Measurements from ENCODE around the gene CCDC24. TPM values are rescaled to one million over a fixed set of nuclear protein-coding genes. Genes with fewer than 3 reads are reported as not detected.

The CCDC24 gene
- total RNA-seq (2012; rRNA removed) (1.4 and 1.7 TPM in 2 replicates), polyA plus RNA-seq (2012; rRNA removed) (4.3 and 4.6 TPM in 2 replicates), Bru-seq, nascent RNA (percentile 42 among the genes with signal in this experiment), BruChase-seq, experiment 1, labeled RNA remaining after a 6-hour chase (percentile 39 among the genes with signal in this experiment), BruChase-seq, experiment 2, labeled RNA remaining after a 2-hour chase (percentile 40 among the genes with signal in this experiment)
- polyA plus RNA-seq (2012; cell fraction: cytosol; rRNA removed) = 4.3 and 4.7 TPM in 2 replicates
- polyA plus RNA-seq (2012; cell fraction: nucleus; rRNA removed; ENCODE audit: low replicate concordance) = 11.7 and 31.3 TPM in 2 replicates
- long read RNA-seq, partial matches to known transcripts = 1 of 7 reads
- long read RNA-seq, other reads (novel, unspliced or antisense) = 6 of 7 reads

DNA sequence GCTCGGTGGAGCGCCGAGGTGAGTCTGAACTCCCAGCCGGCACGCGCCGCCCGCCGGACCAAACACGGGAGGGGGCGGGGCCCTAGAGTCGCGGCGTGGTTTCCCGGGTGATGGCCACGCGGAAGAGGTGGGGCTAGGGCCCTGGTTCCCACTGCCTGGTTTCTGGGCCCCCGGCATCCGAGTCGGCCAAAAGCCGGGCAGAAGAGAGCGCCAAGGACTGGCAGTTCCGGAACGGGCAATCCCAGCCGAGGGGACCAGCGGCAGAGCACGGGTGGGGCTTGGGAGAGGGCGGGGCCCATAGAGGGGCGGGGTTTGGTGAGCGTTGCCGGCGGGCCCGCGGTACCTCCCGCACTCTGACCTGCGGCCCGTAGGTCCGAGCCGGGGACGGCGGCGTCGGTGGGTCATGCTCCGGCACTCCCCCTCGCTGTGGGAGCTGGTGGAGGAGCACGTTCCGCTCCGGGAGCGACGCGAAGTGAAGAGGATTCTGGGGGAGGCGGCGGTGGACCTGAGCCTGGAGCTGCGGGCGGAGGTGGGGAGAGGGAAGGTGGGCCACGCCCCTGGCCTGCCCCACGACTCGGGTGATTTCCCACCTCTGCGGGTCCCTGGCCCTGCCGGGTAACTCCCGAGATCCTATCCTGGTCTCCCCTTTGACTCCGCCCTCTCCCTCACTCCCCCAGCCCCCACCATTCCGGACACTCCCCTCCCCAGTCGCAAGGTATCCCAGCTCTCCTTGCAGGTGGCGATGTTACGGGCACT lies at the start of gene CCDC24:
Gene CCDC24 (plus strand): TSS at position 124 of the 756 bp plus-strand sequence. CDS start 280 bp downstream, at position 404.
- WGBS, 2 experiments (ENCODE audit: extremely low coverage in 2 of 2, insufficient read length in 1 of 2) = 0% methylated on average over 39 of the region's 66 CpGs; no CpG with 5 or more reads in 1 of the 2 experiments
- Histone ChIP-seq H3K9ac (ENCODE audit: low read depth, low read length) (peak within 1 kb of the TSS; percentile 64), H4K5ac (ENCODE audit: low read depth, low read length) (no peak within 1 kb of the TSS; the same call in 1 of the 2 replicates), H3K56ac (ENCODE audit: extremely low read depth, insufficient read depth, low read length) (no peak within 1 kb of the TSS), H4K8ac (ENCODE audit: low read depth in 2 of 2, low read length in 2 of 2) (peak within 1 kb of the TSS; percentile 85 to 90; a peak in 3 of 4 replicates), H3K9me3 (ENCODE audit: control insufficient read depth, insufficient read depth, low read length) (no peaks in the 10 kb centered on the region), H2BK20ac (ENCODE audit: low read depth, low read length) (no peak within 1 kb of the TSS), H2BK5ac (ENCODE audit: low read depth, low read length, poor library complexity, severe bottlenecking) (no peak within 1 kb of the TSS), H3K4ac (ENCODE audit: low read depth, low read length) (peak within 1 kb of the TSS; percentile 54), H2BK120ac (ENCODE audit: low read depth, low read length) (no peak within 1 kb of the TSS), H4K20me1 (ENCODE audit: insufficient read depth, low read length) (peaks cover 9% of the 10 kb centered on the region; the same call in 1 of the 2 replicates), H2AK5ac (ENCODE audit: low read depth, low read length) (peak within 1 kb of the TSS; percentile 1; the same call in 1 of the 2 replicates), H2AFZ (replicated peaks; ENCODE audit: low read length, poor library complexity) (peak within 1 kb of the TSS; percentile 97), H2BK15ac (ENCODE audit: low read depth, low read length) (no peak within 1 kb of the TSS), H4K91ac (ENCODE audit: insufficient read depth, low read depth, low read length) (peak within 1 kb of the TSS; percentile 51), H3K9me1 (ENCODE audit: insufficient read depth, low read length) (peaks cover 5% of the 10 kb centered on the region), H3K18ac (ENCODE audit: low read depth, low read length) (no peak within 1 kb of the TSS), H2AK9ac (replicated peaks; ENCODE audit: low read depth, low read length, poor library complexity) (peak within 1 kb of the TSS; percentile 87), H3K14ac (replicated peaks; ENCODE audit: low read depth, low read length) (peak within 1 kb of the TSS; percentile 60; the same call in 1 of the 2 replicates), H3K4me1 (ENCODE audit: control insufficient read depth, insufficient read depth, low read length) (peaks cover 11% of the 10 kb centered on the region), H3K36me3 (ENCODE audit: control insufficient read depth, insufficient read depth, low read length) (no peaks in the 10 kb centered on the region), H3K4me2 (ENCODE audit: low read depth, low read length) (peak within 1 kb of the TSS; percentile 81), H3K4me3 (ENCODE audit: insufficient read depth, low read depth, low read length) (peak within 1 kb of the TSS; percentile 75), H3K23ac (ENCODE audit: low read depth, low read length) (no peak within 1 kb of the TSS; the same call in 1 of the 2 replicates), H3K79me1 (ENCODE audit: low read depth in 1 of 2, low read length in 2 of 2) (no peaks in the 10 kb centered on the region), H3K27me3 (ENCODE audit: control insufficient read depth, insufficient read depth, low read length) (no peaks in the 10 kb centered on the region), H3K27ac (ENCODE audit: insufficient read depth, low read length) (peak within 1 kb of the TSS; percentile 13; the same call in 1 of the 2 replicates)
- peak; percentile 86 for ATAC-seq (ENCODE audit: low read depth)
- CTCF ChIA-PET = interaction anchor here (0.7 to 1.3 kb wide), 2 partner anchors 14 to 56 kb away, joined by 3 to 4 read pairs; no protein-coding TSS in a partner anchor
- dilution Hi-C loops (cut with HindIII; ENCODE audit: low sequenced_read_pairs, unreplicated experiment) = no loop called here
- TF ChIP-seq MAZ (IDR thresholded peaks at IDR 0.05; ENCODE audit: borderline replicate concordance, low read depth, low read length) (peak; percentile 74; the same call in 1 of the 2 replicates), MXI1 (IDR thresholded peaks at IDR 0.05; ENCODE audit: borderline replicate concordance, low read depth, low read length) (peak; percentile 97), POLR2A (IDR thresholded peaks at IDR 0.05; ENCODE audit: low read depth, low read length) (no peak), SMC3 (IDR thresholded peaks at IDR 0.05; ENCODE audit: low read depth, low read length) (no peak), BHLHE40 (IDR thresholded peaks at IDR 0.05; ENCODE audit: low read depth, low read length) (peak; percentile 92)
- TF ChIP-seq, protein P1, sequence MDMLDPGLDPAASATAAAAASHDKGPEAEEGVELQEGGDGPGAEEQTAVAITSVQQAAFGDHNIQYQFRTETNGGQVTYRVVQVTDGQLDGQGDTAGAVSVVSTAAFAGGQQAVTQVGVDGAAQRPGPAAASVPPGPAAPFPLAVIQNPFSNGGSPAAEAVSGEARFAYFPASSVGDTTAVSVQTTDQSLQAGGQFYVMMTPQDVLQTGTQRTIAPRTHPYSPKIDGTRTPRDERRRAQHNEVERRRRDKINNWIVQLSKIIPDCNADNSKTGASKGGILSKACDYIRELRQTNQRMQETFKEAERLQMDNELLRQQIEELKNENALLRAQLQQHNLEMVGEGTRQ (IDR thresholded peaks at IDR 0.05; ENCODE audit: low read depth, low read length) = peak; percentile 50; the same call in 1 of the 2 replicates
- intact Hi-C loops (cut with micrococcal nuclease) = no loop called here
- BruUV-seq (replicated peaks) = no TSS peak
- DNase-seq = peak; percentile 67
- POLR2A ChIA-PET (ENCODE audit: unreplicated experiment) = interaction anchor here (0.6 kb wide), 1 partner anchor 248 kb away, joined by 13 read pairs; no protein-coding TSS in a partner anchor
- in situ Hi-C loops (cut with MboI; ENCODE audit: low sequenced_read_pairs) = no loop called here
